HCT116 (cell line): ENCODE measurements around the gene SLC12A8.

ENCODE experiments used
- ATF3 ChIP-seq: IDR thresholded peaks from 2 replicates; pipeline ENCODE4 v1.6.1; 2012
- EGR1 ChIP-seq: IDR thresholded peaks from 2 replicates; pipeline ENCODE4 v1.6.1; 2012; ENCODE audit warnings: low read depth
- EZH2phosphoT487 ChIP-seq: fragments of 200-600 bp; IDR thresholded peaks from 2 replicates; pipeline ENCODE4 v1.6.1; 2018; ENCODE audit warnings: antibody characterized with exemption, borderline replicate concordance
- JUND ChIP-seq: IDR thresholded peaks from 2 replicates; pipeline ENCODE4 v1.6.1; 2012
- POLR2A ChIP-seq: IDR thresholded peaks from 2 replicates; pipeline ENCODE4 v1.7.0; 2011; ENCODE audit warnings: borderline replicate concordance; ENCODE audit not compliant: insufficient read depth, insufficient read length; ENCODE audit errors: extremely low read depth
- POLR2AphosphoS5 ChIP-seq: IDR thresholded peaks from 2 replicates; pipeline ENCODE4 v1.6.1; 2011; ENCODE audit warnings: mild to moderate bottlenecking, low read depth, low read length, moderate library complexity
- RAD21 ChIP-seq: IDR thresholded peaks from 2 replicates; pipeline ENCODE4 v1.6.1; 2012; ENCODE audit warnings: low read depth, mild to moderate bottlenecking
- SRF ChIP-seq: IDR thresholded peaks from 2 replicates; pipeline ENCODE4 v1.6.1; 2012; ENCODE audit warnings: low read depth
- TCF7L2 ChIP-seq: IDR thresholded peaks from 2 replicates; pipeline ENCODE4 v1.7.0; 2011; ENCODE audit warnings: borderline replicate concordance, inconsistent platforms; ENCODE audit not compliant: insufficient read depth, insufficient read length; ENCODE audit errors: extremely low read depth
- YY1 ChIP-seq: IDR thresholded peaks from 2 replicates; pipeline ENCODE4 v1.6.1; 2011; ENCODE audit warnings: low read length, low read depth, moderate library complexity, mild to moderate bottlenecking; ENCODE audit not compliant: insufficient replicate concordance; ENCODE audit errors: extremely low read depth
- ZNF274 ChIP-seq: fragments of 200-500 bp; sonication (Bioruptor generic); IDR thresholded peaks from 2 replicates; pipeline ENCODE4 v1.6.1; 2014; ENCODE audit warnings: mild to moderate bottlenecking, low read depth, low read length, inconsistent platforms
- TF ChIP-seq, protein P1 (sequence below), 3 experiments: fragments of 200-600 bp in 1 of 3; sonication (generic) in 1 of 3; IDR thresholded peaks in 2 of 3; conservative IDR thresholded peaks in 1 of 3; 2 replicates each; pipeline ENCODE4 v1.5.1; 2012 to 2017; ENCODE audit warnings: low read depth in 2 of 3, low read length in 2 of 3, antibody characterized with exemption in 1 of 3, borderline replicate concordance in 1 of 3, control low read depth in 1 of 3, mild to moderate bottlenecking in 1 of 3, mixed read lengths in 1 of 3, mixed run types in 1 of 3, moderate library complexity in 1 of 3; ENCODE audit not compliant: insufficient read depth in 1 of 3
- TF ChIP-seq, protein P2 (sequence below): IDR thresholded peaks from 2 replicates; pipeline ENCODE4 v1.6.1; 2012; ENCODE audit warnings: low read depth
- TF ChIP-seq, protein P3 (sequence below): IDR thresholded peaks from 2 replicates; pipeline ENCODE4 v1.6.1; 2011; ENCODE audit warnings: mild to moderate bottlenecking, low read length, moderate library complexity; ENCODE audit not compliant: insufficient replicate concordance; ENCODE audit errors: extremely low read depth

- TF ChIP-seq, protein P1, sequence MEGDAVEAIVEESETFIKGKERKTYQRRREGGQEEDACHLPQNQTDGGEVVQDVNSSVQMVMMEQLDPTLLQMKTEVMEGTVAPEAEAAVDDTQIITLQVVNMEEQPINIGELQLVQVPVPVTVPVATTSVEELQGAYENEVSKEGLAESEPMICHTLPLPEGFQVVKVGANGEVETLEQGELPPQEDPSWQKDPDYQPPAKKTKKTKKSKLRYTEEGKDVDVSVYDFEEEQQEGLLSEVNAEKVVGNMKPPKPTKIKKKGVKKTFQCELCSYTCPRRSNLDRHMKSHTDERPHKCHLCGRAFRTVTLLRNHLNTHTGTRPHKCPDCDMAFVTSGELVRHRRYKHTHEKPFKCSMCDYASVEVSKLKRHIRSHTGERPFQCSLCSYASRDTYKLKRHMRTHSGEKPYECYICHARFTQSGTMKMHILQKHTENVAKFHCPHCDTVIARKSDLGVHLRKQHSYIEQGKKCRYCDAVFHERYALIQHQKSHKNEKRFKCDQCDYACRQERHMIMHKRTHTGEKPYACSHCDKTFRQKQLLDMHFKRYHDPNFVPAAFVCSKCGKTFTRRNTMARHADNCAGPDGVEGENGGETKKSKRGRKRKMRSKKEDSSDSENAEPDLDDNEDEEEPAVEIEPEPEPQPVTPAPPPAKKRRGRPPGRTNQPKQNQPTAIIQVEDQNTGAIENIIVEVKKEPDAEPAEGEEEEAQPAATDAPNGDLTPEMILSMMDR (IDR thresholded peaks at IDR 0.05 in 2 of 3, conservative IDR thresholded peaks at IDR 0.05 in 1 of 3; ENCODE audit: borderline replicate concordance in 1 of 3, insufficient read depth in 1 of 3, low read depth in 2 of 3, low read length in 2 of 3): no peak
- no peak for TF ChIP-seq RAD21
- TF ChIP-seq YY1: no peak
- no peak for TF ChIP-seq POLR2A
- no peak for TF ChIP-seq POLR2AphosphoS5
- no peak for TF ChIP-seq ATF3
- no peak for TF ChIP-seq JUND
- no peak for TF ChIP-seq ZNF274
- TF ChIP-seq, protein P2, sequence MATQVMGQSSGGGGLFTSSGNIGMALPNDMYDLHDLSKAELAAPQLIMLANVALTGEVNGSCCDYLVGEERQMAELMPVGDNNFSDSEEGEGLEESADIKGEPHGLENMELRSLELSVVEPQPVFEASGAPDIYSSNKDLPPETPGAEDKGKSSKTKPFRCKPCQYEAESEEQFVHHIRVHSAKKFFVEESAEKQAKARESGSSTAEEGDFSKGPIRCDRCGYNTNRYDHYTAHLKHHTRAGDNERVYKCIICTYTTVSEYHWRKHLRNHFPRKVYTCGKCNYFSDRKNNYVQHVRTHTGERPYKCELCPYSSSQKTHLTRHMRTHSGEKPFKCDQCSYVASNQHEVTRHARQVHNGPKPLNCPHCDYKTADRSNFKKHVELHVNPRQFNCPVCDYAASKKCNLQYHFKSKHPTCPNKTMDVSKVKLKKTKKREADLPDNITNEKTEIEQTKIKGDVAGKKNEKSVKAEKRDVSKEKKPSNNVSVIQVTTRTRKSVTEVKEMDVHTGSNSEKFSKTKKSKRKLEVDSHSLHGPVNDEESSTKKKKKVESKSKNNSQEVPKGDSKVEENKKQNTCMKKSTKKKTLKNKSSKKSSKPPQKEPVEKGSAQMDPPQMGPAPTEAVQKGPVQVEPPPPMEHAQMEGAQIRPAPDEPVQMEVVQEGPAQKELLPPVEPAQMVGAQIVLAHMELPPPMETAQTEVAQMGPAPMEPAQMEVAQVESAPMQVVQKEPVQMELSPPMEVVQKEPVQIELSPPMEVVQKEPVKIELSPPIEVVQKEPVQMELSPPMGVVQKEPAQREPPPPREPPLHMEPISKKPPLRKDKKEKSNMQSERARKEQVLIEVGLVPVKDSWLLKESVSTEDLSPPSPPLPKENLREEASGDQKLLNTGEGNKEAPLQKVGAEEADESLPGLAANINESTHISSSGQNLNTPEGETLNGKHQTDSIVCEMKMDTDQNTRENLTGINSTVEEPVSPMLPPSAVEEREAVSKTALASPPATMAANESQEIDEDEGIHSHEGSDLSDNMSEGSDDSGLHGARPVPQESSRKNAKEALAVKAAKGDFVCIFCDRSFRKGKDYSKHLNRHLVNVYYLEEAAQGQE: no peak
- no peak for TF ChIP-seq EZH2phosphoT487
- no peak for TF ChIP-seq SRF
- TF ChIP-seq TCF7L2: no peak
- TF ChIP-seq, protein P3, sequence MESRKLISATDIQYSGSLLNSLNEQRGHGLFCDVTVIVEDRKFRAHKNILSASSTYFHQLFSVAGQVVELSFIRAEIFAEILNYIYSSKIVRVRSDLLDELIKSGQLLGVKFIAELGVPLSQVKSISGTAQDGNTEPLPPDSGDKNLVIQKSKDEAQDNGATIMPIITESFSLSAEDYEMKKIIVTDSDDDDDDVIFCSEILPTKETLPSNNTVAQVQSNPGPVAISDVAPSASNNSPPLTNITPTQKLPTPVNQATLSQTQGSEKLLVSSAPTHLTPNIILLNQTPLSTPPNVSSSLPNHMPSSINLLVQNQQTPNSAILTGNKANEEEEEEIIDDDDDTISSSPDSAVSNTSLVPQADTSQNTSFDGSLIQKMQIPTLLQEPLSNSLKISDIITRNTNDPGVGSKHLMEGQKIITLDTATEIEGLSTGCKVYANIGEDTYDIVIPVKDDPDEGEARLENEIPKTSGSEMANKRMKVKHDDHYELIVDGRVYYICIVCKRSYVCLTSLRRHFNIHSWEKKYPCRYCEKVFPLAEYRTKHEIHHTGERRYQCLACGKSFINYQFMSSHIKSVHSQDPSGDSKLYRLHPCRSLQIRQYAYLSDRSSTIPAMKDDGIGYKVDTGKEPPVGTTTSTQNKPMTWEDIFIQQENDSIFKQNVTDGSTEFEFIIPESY: no peak
- TF ChIP-seq EGR1: no peak
Observed at GRCh38 chr3:125045965-125046364, 166.6 kb downstream of the SLC12A8 start.
